ENCODE results near the gene ZEB1. TPM values are rescaled to one million over a fixed set of nuclear protein-coding genes. Genes with fewer than 3 reads are reported as not detected.

Gene ZEB1
- total and polyA plus RNA-seq, 2 of the 8 experiments (the other 6 are each of a cell fraction or from before 2014, with no cell fraction given) = 0.08 to 0.15 TPM

GRCh38 chr10:31381766-31382316, 62.8 kb downstream of the ZEB1 start:
- Histone ChIP-seq H3K14ac (ENCODE audit: insufficient read length) (no peak overlapping the region), H3K56ac (replicated peaks; ENCODE audit: insufficient read length, low read depth, low read length) (no peak overlapping the region), H2BK20ac (ENCODE audit: low read length) (no peak overlapping the region), H2AK5ac (ENCODE audit: low read depth, low read length) (no peak overlapping the region), H2BK120ac (replicated peaks; ENCODE audit: low read depth, low read length) (no peak overlapping the region), H3K4ac (replicated peaks; ENCODE audit: insufficient read length, low read depth, low read length) (no peak overlapping the region), H3K18ac (ENCODE audit: extremely low read depth, low read length) (no peak overlapping the region), H4K5ac (ENCODE audit: insufficient read length, low read depth, low read length) (no peak overlapping the region), H4K8ac (ENCODE audit: extremely low read depth, insufficient read depth, low read length) (no peak overlapping the region), H3K36me3 (ENCODE audit: control insufficient read depth in 2 of 4, insufficient read depth in 4 of 4, low read length in 3 of 4) (no peaks in the 10 kb centered on the region), H3K27ac (ENCODE audit: low read depth, low read length) (no peak overlapping the region), H2AFZ (ENCODE audit: low read length) (no peak overlapping the region), H3K23me2 (ENCODE audit: low read depth, low read length) (no peaks in the 10 kb centered on the region), H3K4me2 (ENCODE audit: insufficient read depth in 1 of 2, low read depth in 2 of 2, low read length in 2 of 2) (no peak overlapping the region), H3K79me1 (ENCODE audit: low read depth, low read length) (no peaks in the 10 kb centered on the region), H3K23ac (ENCODE audit: insufficient read length) (no peak overlapping the region), H3K9ac (replicated peaks in 1 of 4; ENCODE audit: extremely low read depth in 1 of 4, low read depth in 3 of 4, low read length in 3 of 4) (no peak overlapping the region), H4K20me1 (replicated peaks in 1 of 2; ENCODE audit: control insufficient read depth in 1 of 2, insufficient read depth in 2 of 2, low read length in 2 of 2) (no peaks in the 10 kb centered on the region), H2BK15ac (ENCODE audit: low read length) (no peak overlapping the region), H3K4me3 (ENCODE audit: extremely low read depth in 1 of 4, insufficient read depth in 2 of 4, low read depth in 3 of 4, low read length in 4 of 4) (no peak overlapping the region), H3K4me1 (replicated peaks in 1 of 4; ENCODE audit: control insufficient read depth in 3 of 4, insufficient read depth in 4 of 4, low read length in 3 of 4) (no peaks in the 10 kb centered on the region), H2BK12ac (ENCODE audit: low read depth, low read length) (no peak overlapping the region), H4K91ac (replicated peaks; ENCODE audit: insufficient read length, low read length) (no peak overlapping the region), H3K79me2 (ENCODE audit: control insufficient read depth in 1 of 2, insufficient read depth in 2 of 2, low read length in 2 of 2) (no peaks in the 10 kb centered on the region), H3K9me3 (ENCODE audit: insufficient read depth in 2 of 2, low read depth in 1 of 2, low read length in 1 of 2) (no peaks in the 10 kb centered on the region), H2BK5ac (ENCODE audit: low read depth, low read length) (no peak overlapping the region), H3K27me3 (replicated peaks in 1 of 4; ENCODE audit: control insufficient read depth in 3 of 4, extremely low read depth in 1 of 4, insufficient read depth in 3 of 4, low read length in 3 of 4) (no peaks in the 10 kb centered on the region)
- ChIA-PET POLR2A (ENCODE audit: partially characterized antibody) (no interaction called here), CTCF (ENCODE audit: partially characterized antibody) (no interaction called here)
- WGBS, 2 experiments (ENCODE audit: extremely low coverage in 1 of 2, insufficient coverage in 1 of 2, insufficient read length in 1 of 2, insufficient replicate concordance in 2 of 2, low coverage in 1 of 2, low lambda C conversion rate in 2 of 2, missing lambda C conversion rate in 1 of 2) = 84% methylated on average over 6 of the region's 6 CpGs; no CpG with 5 or more reads in 1 of the 2 experiments
- DNase-seq (ENCODE audit: low read depth in 1 of 2, low spot score in 2 of 2) = no peak
- FAIRE-seq = no peak
- no peak for TF ChIP-seq ZNF274 (IDR thresholded peaks at IDR 0.05; ENCODE audit: borderline replicate concordance, extremely low read depth, low read length)
- TF ChIP-seq EZH2 (IDR thresholded peaks at IDR 0.05; ENCODE audit: low read depth, low read length, severe bottlenecking) = no peak
- TF ChIP-seq MAFK (IDR thresholded peaks at IDR 0.05; ENCODE audit: low read depth, low read length) = no peak
- no peak for TF ChIP-seq KDM5A (IDR thresholded peaks at IDR 0.05; ENCODE audit: low read length)
